DOHH2 (cell line): ENCODE results near the gene UHRF2.

Experiments used
- CTCF ChIP-seq: fragments of 200-600 bp; sonication (generic); IDR thresholded peaks from one replicate; pipeline ENCODE4 v1.5.1; 2014; ENCODE audit warnings: antibody characterized with exemption, mild to moderate bottlenecking, low read depth, low read length; ENCODE audit not compliant: poor library complexity, severe bottlenecking
- EZH2phosphoT487 ChIP-seq: fragments of 200-600 bp; sonication (generic); IDR thresholded peaks from 2 replicates; pipeline ENCODE4 v1.6.1; 2017; ENCODE audit warnings: borderline replicate concordance, mild to moderate bottlenecking, antibody characterized with exemption, low read length, moderate library complexity, mixed read lengths

GRCh38 chr9:6412487-6413364, at the start of gene UHRF2:
- TF ChIP-seq CTCF (no peak), EZH2phosphoT487 (no peak)
